GM23338 (cell line): ENCODE results near the gene IYD. TPM values are rescaled to one million over a fixed set of nuclear protein-coding genes. Genes with fewer than 3 reads are reported as not detected.

ENCODE experiments used
- ATAC-seq: fragments of 200-7000 bp; cut with Tn5 transposase; 3 replicates; pipeline ENCODE4 v1.9.1; 2020
- DNase-seq: peaks from one replicate; pipeline ENCODE4 v3.0.0-alpha.2; 2015; ENCODE audit warnings: low spot score
- H2AFZ ChIP-seq: fragments of 200-600 bp; sonication (generic); 2 replicates; pipeline ENCODE4 v1.8.0; 2016; ENCODE audit warnings: antibody characterized with exemption, mild to moderate bottlenecking, moderate library complexity
- H3F3A ChIP-seq: fragments of 200-600 bp; sonication (generic); replicated peaks from 2 replicates; pipeline ENCODE4 v1.8.0; 2017; ENCODE audit warnings: antibody characterized with exemption, mixed run types, low read depth
- H3K27ac ChIP-seq: fragments of 200-600 bp; sonication (generic); 2 replicates; pipeline ENCODE4 v1.6.1; 2016; ENCODE audit warnings: low read depth
- H3K27me3 ChIP-seq: fragments of 200-600 bp; sonication (generic); 2 replicates; pipeline ENCODE4 v1.8.0; 2016; ENCODE audit warnings: mild to moderate bottlenecking, mixed run types, moderate library complexity; ENCODE audit not compliant: insufficient read depth
- H3K36me3 ChIP-seq: fragments of 200-600 bp; sonication (generic); 2 replicates; pipeline ENCODE4 v1.8.0; 2016; ENCODE audit warnings: mild to moderate bottlenecking; ENCODE audit not compliant: insufficient read depth
- H3K4me1 ChIP-seq: fragments of 200-600 bp; sonication (generic); 2 replicates; pipeline ENCODE4 v1.8.0; 2016; ENCODE audit warnings: mild to moderate bottlenecking, moderate library complexity; ENCODE audit not compliant: insufficient read depth
- H3K4me2 ChIP-seq: fragments of 200-600 bp; sonication (generic); 2 replicates; pipeline ENCODE4 v1.7.1; 2017; ENCODE audit warnings: mixed run types
- H3K4me3 ChIP-seq: fragments of 200-600 bp; sonication (generic); 2 replicates; pipeline ENCODE4 v1.6.1; 2016; ENCODE audit warnings: mixed run types
- H3K79me2 ChIP-seq: fragments of 200-600 bp; sonication (generic); replicated peaks from 2 replicates; pipeline ENCODE4 v1.8.0; 2017; ENCODE audit warnings: mild to moderate bottlenecking; ENCODE audit not compliant: insufficient read depth
- H3K9me2 ChIP-seq: fragments of 200-600 bp; sonication (generic); 2 replicates; pipeline ENCODE4 v1.8.0; 2017; ENCODE audit not compliant: insufficient read depth
- H4K20me1 ChIP-seq: fragments of 200-600 bp; sonication (generic); replicated peaks from 2 replicates; pipeline ENCODE4 v1.8.0; 2017; ENCODE audit warnings: mild to moderate bottlenecking; ENCODE audit not compliant: insufficient read depth
- H3K27ac Mint-ChIP-seq: 2 replicates; pipeline ENCODE4 v1.8.0; 2020; ENCODE audit warnings: inconsistent platforms, mild to moderate bottlenecking, moderate library complexity, mixed read lengths
- H3K27me3 Mint-ChIP-seq: 3 replicates; pipeline ENCODE4 v1.8.0; 2022; ENCODE audit warnings: low read depth, mild to moderate bottlenecking, moderate library complexity, mixed read lengths, inconsistent platforms; ENCODE audit not compliant: insufficient read depth, poor library complexity
- H3K36me3 Mint-ChIP-seq: 3 replicates; pipeline ENCODE4 v1.8.0; 2021; ENCODE audit warnings: low read depth, mild to moderate bottlenecking, inconsistent platforms, moderate library complexity, mixed read lengths
- H3K4me1 Mint-ChIP-seq: 3 replicates; pipeline ENCODE4 v1.8.0; 2020; ENCODE audit warnings: mild to moderate bottlenecking, inconsistent platforms, mixed read lengths
- H3K4me3 Mint-ChIP-seq: 3 replicates; pipeline ENCODE4 v1.8.0; 2021; ENCODE audit warnings: moderate library complexity, mild to moderate bottlenecking, inconsistent platforms, mixed read lengths
- H3K9me3 Mint-ChIP-seq: 3 replicates; pipeline ENCODE4 v1.8.0; 2020; ENCODE audit warnings: moderate library complexity, mild to moderate bottlenecking, inconsistent platforms, mixed read lengths
- CREB1 ChIP-seq: fragments of 250-450 bp; sonication (Bioruptor Pico); IDR thresholded peaks from 2 replicates; pipeline ENCODE4 v1.5.0; 2020; ENCODE audit warnings: low read depth, mild to moderate bottlenecking, moderate library complexity
- CTCF ChIP-seq, 2 experiments: fragments of 200-600 bp in 1 of 2; sonication (generic) in 1 of 2; conservative IDR thresholded peaks; 2 replicates each; pipeline versions ENCODE4 v1.5.1 to v1.6.1; 2016 to 2017; ENCODE audit warnings: antibody characterized with exemption in 2 of 2, low read depth in 2 of 2, mild to moderate bottlenecking in 2 of 2, moderate library complexity in 1 of 2
- ETS1 ChIP-seq: IDR thresholded peaks from 2 replicates; pipeline ENCODE4 v1.6.1; 2016; ENCODE audit warnings: antibody characterized with exemption
- EZH2 ChIP-seq: fragments of 200-600 bp; sonication (generic); IDR thresholded peaks from one replicate; pipeline ENCODE4 v1.8.0; 2017; ENCODE audit warnings: antibody characterized with exemption, mild to moderate bottlenecking, low read depth; ENCODE audit not compliant: unreplicated experiment
- EZH2phosphoT487 ChIP-seq: fragments of 200-600 bp; sonication (generic); IDR thresholded peaks from one replicate; pipeline ENCODE4 v1.8.1; 2018; ENCODE audit warnings: antibody characterized with exemption; ENCODE audit not compliant: unreplicated experiment
- JUNB ChIP-seq: IDR thresholded peaks from one replicate; pipeline ENCODE4 v1.6.1; 2016; ENCODE audit warnings: antibody characterized with exemption; ENCODE audit not compliant: unreplicated experiment
- NANOG ChIP-seq: IDR thresholded peaks from 2 replicates; pipeline ENCODE4 v1.6.1; 2016; ENCODE audit warnings: antibody characterized with exemption, borderline replicate concordance
- POLR2AphosphoS5 ChIP-seq: IDR thresholded peaks from 2 replicates; pipeline ENCODE4 v1.6.1; 2016; ENCODE audit warnings: antibody characterized with exemption, low read depth
- REST ChIP-seq: IDR thresholded peaks from one replicate; pipeline ENCODE4 v1.6.1; 2018; ENCODE audit warnings: antibody characterized with exemption; ENCODE audit not compliant: unreplicated experiment
- STAT1 ChIP-seq: IDR thresholded peaks from one replicate; pipeline ENCODE4 v1.6.1; 2016; ENCODE audit warnings: antibody characterized with exemption; ENCODE audit not compliant: unreplicated experiment
- ZNF114 ChIP-seq: fragments of 250-450 bp; sonication (Bioruptor Pico); IDR thresholded peaks from 2 replicates; pipeline ENCODE4 v1.5.0; 2020; ENCODE audit warnings: mild to moderate bottlenecking, moderate library complexity
- ZNF331 ChIP-seq: fragments of 250-450 bp; sonication (Bioruptor Pico); IDR thresholded peaks from 2 replicates; pipeline ENCODE4 v1.5.0; 2020; ENCODE audit warnings: low read depth, mild to moderate bottlenecking, moderate library complexity
- ZNF462 ChIP-seq: fragments of 250-450 bp; sonication (Bioruptor Pico); IDR thresholded peaks from 2 replicates; pipeline ENCODE4 v1.5.0; 2020; ENCODE audit warnings: mild to moderate bottlenecking, moderate library complexity
- polyA plus RNA-seq: library from polyadenylated mRNA; unstranded; fragments of >200 nt; fragmentation: Nextera tagmentation; extraction: Ambion mirVana; gene quantifications from 2 replicates; pipeline ENCODE4 v1.2.1, GENCODE V29; 2016
- total RNA-seq: library from RNA; depleted of rRNA; stranded (reverse); fragments of >200 nt; shearing (Covaris generic); gene quantifications from 2 replicates; pipeline ENCODE4 v1.2.3, GENCODE V29; 2014

Gene IYD
- total and polyA plus RNA-seq, 2 experiments from 2014 or later: not detected

GRCh38 chr6:150453357-150453756 lies 84.5 kb downstream of the IYD start:
- Histone ChIP-seq H4K20me1 (no peaks in the 10 kb centered on the region; the same call in 1 of the 2 replicates), H3K27me3 (no peaks in the 10 kb centered on the region), H3K9me2 (no peaks in the 10 kb centered on the region), H3K36me3 (no peaks in the 10 kb centered on the region), H3F3A (no peaks in the 10 kb centered on the region), H3K4me3 (no peak overlapping the region), H3K4me2 (no peak overlapping the region), H3K79me2 (no peaks in the 10 kb centered on the region), H3K4me1 (peaks cover 7% of the 10 kb centered on the region; the same call in 1 of the 2 replicates), H3K27ac (no peak overlapping the region), H2AFZ (no peak overlapping the region)
- H3K27me3 Mint-ChIP-seq: peaks cover 7% of the 10 kb centered on the region
- peaks cover 13% of the 10 kb centered on the region; the same call in 2 of the 3 replicates for H3K4me1 Mint-ChIP-seq
- no peaks in the 10 kb centered on the region for H3K9me3 Mint-ChIP-seq
- ATAC-seq: no peak
- no peak for DNase-seq
- TF ChIP-seq STAT1: no peak
- TF ChIP-seq EZH2: no peak
- TF ChIP-seq CTCF (conservative IDR thresholded peaks at IDR 0.05; ENCODE audit: low read depth in 2 of 2): no peak
- TF ChIP-seq ZNF462 (CRISPR knock-in tag): no peak
- TF ChIP-seq ZNF331 (CRISPR knock-in tag): no peak
- TF ChIP-seq REST: no peak
- no peak for TF ChIP-seq ETS1
- TF ChIP-seq CREB1 (CRISPR knock-in tag): no peak
- no peak for TF ChIP-seq POLR2AphosphoS5
- no peak for TF ChIP-seq ZNF114 (CRISPR knock-in tag)
- no peak for TF ChIP-seq EZH2phosphoT487
- no peak for TF ChIP-seq JUNB
- TF ChIP-seq NANOG: no peak
- H3K27ac Mint-ChIP-seq: no peak overlapping the region
- no peaks in the 10 kb centered on the region for H3K36me3 Mint-ChIP-seq
- H3K4me3 Mint-ChIP-seq: no peak overlapping the region
